CD4-positive, alpha-beta T cell treated with Interleukin-15 for 1 hour (primary cell): ENCODE data around the gene FBXL2.
"Not testable (repeated sequence)": the region's sequence is repeated elsewhere in the genome, so short reads cannot be mapped to it uniquely, and the experiment has no call there.

Experiments used
- DNase-seq: peaks from one replicate; pipeline ENCODE4 v3.0.0-alpha.2; 2020

The FBXL2 gene

GRCh38 chr3:33317963-33318709 is 40.9 kb downstream of the FBXL2 start:
- DNase-seq, result no peak

- no peak for DNase-seq
Measured at GRCh38 chr3:33318710-33319380, 41.6 kb downstream of the FBXL2 start.

GRCh38 chr3:33322412-33322811 is 45.2 kb downstream of the FBXL2 start:
- DNase-seq, result no peak

GRCh38 chr3:33331414-33331813 is 54.2 kb downstream of the FBXL2 start:
- no peak for DNase-seq

GRCh38 chr3:33334364-33334763 is 57.1 kb downstream of the FBXL2 start:
- DNase-seq, result no peak

GRCh38 chr3:33338936-33339465 is 61.8 kb downstream of the FBXL2 start:
- not testable (repeated sequence) for DNase-seq

GRCh38 chr3:33339758-33340157 is 62.5 kb downstream of the FBXL2 start:
- no peak for DNase-seq

- no peak for DNase-seq
Measured at GRCh38 chr3:33355611-33356010, 78.4 kb downstream of the FBXL2 start.

- no peak for DNase-seq
Measured at GRCh38 chr3:33358172-33358781, 81.0 kb downstream of the FBXL2 start.

- DNase-seq, result no peak
Measured at GRCh38 chr3:33360136-33360825, 83.0 kb downstream of the FBXL2 start.

GRCh38 chr3:33363113-33363800 is 86.0 kb downstream of the FBXL2 start:
- DNase-seq, result no peak

- no peak for DNase-seq
Measured at GRCh38 chr3:33364060-33364459, 86.8 kb downstream of the FBXL2 start.

GRCh38 chr3:33364531-33365128 is 87.4 kb downstream of the FBXL2 start:
- DNase-seq, result no peak

GRCh38 chr3:33372218-33373081 is 95.2 kb downstream of the FBXL2 start:
- DNase-seq, result peak; percentile 33

- no peak for DNase-seq
Measured at GRCh38 chr3:33373082-33373437, 95.8 kb downstream of the FBXL2 start.

GRCh38 chr3:33377489-33377888 is 100.2 kb downstream of the FBXL2 start:
- DNase-seq, result no peak

- no peak for DNase-seq
Measured at GRCh38 chr3:33377931-33378330, 100.7 kb downstream of the FBXL2 start.

GRCh38 chr3:33380653-33381052 is 103.4 kb downstream of the FBXL2 start:
- no peak for DNase-seq

GRCh38 chr3:33383951-33384350 is 106.7 kb downstream of the FBXL2 start:
- DNase-seq, result no peak

- DNase-seq, result peak; percentile 29
Measured at GRCh38 chr3:33385423-33385822, 108.2 kb downstream of the FBXL2 start.

GRCh38 chr3:33386631-33387030 is 109.4 kb downstream of the FBXL2 start:
- no peak for DNase-seq
